ENCODE measurements around the gene C10orf53.

- TF ChIP-seq SALL2 (tag by site-specific recombination; IDR thresholded peaks at IDR 0.05; ENCODE audit: borderline replicate concordance) (no peak), GFI1B (tag by site-specific recombination; IDR thresholded peaks at IDR 0.05) (no peak), CTCF (tag by site-specific recombination; IDR thresholded peaks at IDR 0.05) (no peak), ZNF280C (tag by site-specific recombination; IDR thresholded peaks at IDR 0.05) (no peak), ZNF521 (tag by site-specific recombination; IDR thresholded peaks at IDR 0.05) (no peak)
Measured at GRCh38 chr10:49745756-49746155, 66.3 kb downstream of the C10orf53 start.
